ENCODE data around the gene ITGB1.

The ITGB1 gene

DNA sequence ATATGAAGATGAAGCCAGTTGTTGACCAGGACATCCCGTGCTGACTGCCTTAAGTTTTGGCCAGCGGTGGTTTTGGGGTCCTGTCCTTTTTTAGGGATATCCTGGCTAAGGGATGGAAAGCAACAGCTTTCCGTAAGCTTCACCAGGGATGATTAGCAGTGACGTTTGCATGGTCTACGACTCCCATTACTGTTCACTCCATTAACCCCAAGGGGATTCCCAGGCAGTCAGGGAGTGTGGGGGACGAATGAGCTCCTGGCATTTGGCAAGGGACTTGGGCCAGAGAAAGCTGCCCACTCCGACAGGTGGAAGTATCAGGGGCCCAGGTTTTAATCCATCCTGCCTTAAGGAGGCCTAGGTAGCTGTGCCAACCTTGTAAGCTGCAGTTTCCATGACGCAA is 66.8 kb downstream of the ITGB1 start:
- Histone ChIP-seq H3K27me3 (ENCODE audit: control insufficient read depth, insufficient read depth, low read length) (no peaks in the 10 kb centered on the region), H3K9ac (ENCODE audit: low read depth, low read length) (no peak overlapping the region), H3K4me1 (ENCODE audit: control insufficient read depth, insufficient read depth, low read length) (peaks cover 3% of the 10 kb centered on the region), H3K4me3 (ENCODE audit: low read depth, low read length) (no peak overlapping the region), H3K36me3 (ENCODE audit: control insufficient read depth, insufficient read depth, low read length) (no peaks in the 10 kb centered on the region), H3K9me3 (ENCODE audit: control insufficient read depth, insufficient read depth, low read length) (no peaks in the 10 kb centered on the region)

DNA sequence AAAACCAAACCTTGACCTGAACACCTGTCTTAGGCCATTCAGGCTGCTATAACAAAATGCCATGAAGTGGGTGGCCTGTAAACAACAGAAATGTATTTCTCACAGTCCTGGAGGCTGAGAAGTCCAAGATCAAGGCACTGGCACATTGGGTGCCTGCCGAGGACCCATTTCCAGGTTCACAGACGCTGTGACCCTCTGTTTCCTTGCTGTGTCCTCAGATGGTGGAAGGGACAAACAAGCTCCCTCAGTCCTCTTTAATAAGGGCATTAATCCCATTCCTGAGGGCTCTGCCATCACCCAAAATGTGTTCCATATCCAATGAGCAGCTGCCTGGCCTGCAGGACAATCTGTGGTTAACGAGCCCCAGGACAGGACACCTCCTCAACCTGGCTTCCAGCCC is 67.6 kb downstream of the ITGB1 start:
- Histone ChIP-seq H3K27me3 (ENCODE audit: control insufficient read depth, insufficient read depth, low read length) (no peaks in the 10 kb centered on the region), H3K9ac (ENCODE audit: low read depth, low read length) (no peak overlapping the region), H3K36me3 (ENCODE audit: control insufficient read depth, insufficient read depth, low read length) (no peaks in the 10 kb centered on the region), H3K4me1 (ENCODE audit: control insufficient read depth, insufficient read depth, low read length) (peaks cover 3% of the 10 kb centered on the region), H3K4me3 (ENCODE audit: low read depth, low read length) (no peak overlapping the region), H3K9me3 (ENCODE audit: control insufficient read depth, insufficient read depth, low read length) (no peaks in the 10 kb centered on the region)

DNA sequence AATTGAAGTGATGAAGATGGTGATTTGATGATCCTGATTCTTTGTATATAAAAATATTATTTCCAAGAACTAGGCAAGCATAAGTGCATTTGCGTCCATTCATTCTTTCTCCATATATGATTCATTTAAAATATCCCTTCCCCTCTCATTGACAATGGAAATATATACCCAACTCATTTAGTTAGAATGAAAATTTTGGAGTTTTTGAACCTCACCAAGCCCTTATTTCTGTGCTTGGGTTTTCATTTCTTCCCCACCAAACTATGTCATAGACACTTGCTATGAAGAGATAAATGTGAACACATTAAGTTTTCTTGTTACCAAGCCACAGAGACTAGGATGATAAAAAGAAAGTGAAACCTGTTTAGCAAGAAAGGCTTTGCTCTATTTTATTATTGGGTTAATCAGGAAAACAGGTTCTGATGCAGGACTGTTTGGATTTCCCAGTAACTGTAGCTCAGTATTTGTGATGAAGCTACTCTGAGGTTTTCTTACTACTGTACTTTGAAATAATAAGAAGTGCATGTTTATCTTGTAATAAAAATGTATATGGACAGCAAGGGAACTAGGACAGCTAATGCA is 68.3 kb downstream of the ITGB1 start:
- H3K9ac ChIP-seq (ENCODE audit: low read depth, low read length) = no peak overlapping the region
- no peak overlapping the region for H3K4me3 ChIP-seq (ENCODE audit: low read depth, low read length)
- H3K36me3 ChIP-seq (ENCODE audit: control insufficient read depth, insufficient read depth, low read length) = no peaks in the 10 kb centered on the region
- peaks cover 3% of the 10 kb centered on the region for H3K4me1 ChIP-seq (ENCODE audit: control insufficient read depth, insufficient read depth, low read length)
- H3K9me3 ChIP-seq (ENCODE audit: control insufficient read depth, insufficient read depth, low read length) = no peaks in the 10 kb centered on the region
- no peaks in the 10 kb centered on the region for H3K27me3 ChIP-seq (ENCODE audit: control insufficient read depth, insufficient read depth, low read length)

DNA sequence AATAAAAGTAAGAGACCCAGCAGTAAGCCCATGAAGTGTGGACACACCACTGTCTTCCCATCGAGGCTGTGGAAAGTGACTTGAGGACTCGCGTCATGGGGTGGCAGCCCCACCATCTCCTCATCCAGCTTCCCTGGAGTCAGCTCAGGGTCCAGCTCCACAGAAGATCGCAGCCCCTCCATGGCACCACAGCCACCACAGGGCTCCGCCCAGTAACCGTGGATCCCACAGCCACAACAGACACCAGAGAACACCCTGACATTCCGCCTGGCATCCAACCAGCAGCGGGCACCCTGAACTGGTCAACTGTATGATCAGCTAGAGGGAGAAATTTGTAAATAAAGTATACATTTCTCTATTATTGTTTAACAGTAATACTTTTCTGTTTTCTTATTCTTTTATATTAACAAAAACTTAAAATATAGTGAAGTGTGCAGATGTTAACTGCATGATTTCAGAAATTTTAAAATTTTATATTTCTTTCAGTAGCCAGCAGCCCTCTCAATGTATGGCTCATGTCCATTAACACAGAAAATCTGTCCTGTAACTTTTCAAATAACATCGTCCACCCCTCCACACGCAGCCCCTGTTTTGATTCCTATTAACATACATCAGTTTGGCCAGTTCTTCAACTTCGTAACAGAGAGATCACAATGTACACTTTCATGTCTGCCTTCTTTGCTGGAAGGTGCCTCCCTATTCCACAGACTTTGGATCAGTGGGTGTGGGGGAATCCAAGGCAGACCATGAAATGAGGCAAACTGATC is 69.7 kb downstream of the ITGB1 start:
- Histone ChIP-seq H3K36me3 (ENCODE audit: control insufficient read depth, insufficient read depth, low read length) (no peaks in the 10 kb centered on the region), H3K4me1 (ENCODE audit: control insufficient read depth, insufficient read depth, low read length) (peaks cover 3% of the 10 kb centered on the region), H3K9ac (ENCODE audit: low read depth, low read length) (no peak overlapping the region), H3K27me3 (ENCODE audit: control insufficient read depth, insufficient read depth, low read length) (no peaks in the 10 kb centered on the region), H3K4me3 (ENCODE audit: low read depth, low read length) (no peak overlapping the region), H3K9me3 (ENCODE audit: control insufficient read depth, insufficient read depth, low read length) (no peaks in the 10 kb centered on the region)

DNA sequence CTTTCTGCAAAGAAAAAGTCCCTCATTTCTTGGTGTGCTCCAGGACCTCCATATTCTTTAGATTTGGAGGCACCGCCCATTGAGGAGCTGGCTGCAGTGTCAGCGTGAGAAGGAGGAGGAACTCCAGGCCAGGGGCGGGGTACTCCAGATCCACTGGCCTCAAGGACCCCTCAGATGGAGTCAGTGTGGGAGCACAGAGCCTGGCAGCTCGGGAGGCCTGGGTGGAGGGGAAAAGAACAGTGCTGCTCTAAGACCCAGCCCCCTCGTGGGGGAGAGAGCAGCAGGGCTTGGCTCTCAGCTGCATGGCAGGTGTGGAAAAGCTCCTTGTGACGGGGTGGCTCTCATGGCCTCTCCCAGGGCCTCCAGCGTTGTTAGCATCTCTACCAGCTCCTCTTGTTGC is 70.5 kb downstream of the ITGB1 start:
- H3K27me3 ChIP-seq (ENCODE audit: control insufficient read depth, insufficient read depth, low read length) = no peaks in the 10 kb centered on the region
- peaks cover 3% of the 10 kb centered on the region for H3K4me1 ChIP-seq (ENCODE audit: control insufficient read depth, insufficient read depth, low read length)
- no peak overlapping the region for H3K4me3 ChIP-seq (ENCODE audit: low read depth, low read length)
- no peak overlapping the region for H3K9ac ChIP-seq (ENCODE audit: low read depth, low read length)
- no peaks in the 10 kb centered on the region for H3K36me3 ChIP-seq (ENCODE audit: control insufficient read depth, insufficient read depth, low read length)
- no peaks in the 10 kb centered on the region for H3K9me3 ChIP-seq (ENCODE audit: control insufficient read depth, insufficient read depth, low read length)

DNA sequence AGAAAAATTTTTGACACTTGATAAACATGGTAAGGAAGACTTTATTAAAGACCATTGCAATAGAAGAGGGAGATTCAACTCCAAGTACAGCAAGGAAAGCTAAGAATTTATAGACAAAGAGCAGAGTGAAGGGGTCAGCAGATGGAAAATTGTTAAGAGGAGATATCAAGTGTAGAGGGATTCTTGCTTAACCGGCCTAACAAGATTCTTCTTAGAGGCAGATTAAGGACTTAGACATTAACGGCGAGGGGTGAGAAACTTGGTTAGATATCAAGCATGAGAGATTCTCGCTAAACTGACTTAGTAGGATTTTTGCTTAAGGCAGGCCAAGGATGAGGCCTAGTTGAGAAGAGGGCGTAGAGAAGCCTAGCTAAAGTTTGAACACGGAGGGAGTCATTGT is 76.0 kb downstream of the ITGB1 start:
- H3K4me3 ChIP-seq (ENCODE audit: low read depth, low read length) = no peak overlapping the region
- H3K36me3 ChIP-seq (ENCODE audit: control insufficient read depth, insufficient read depth, low read length) = no peaks in the 10 kb centered on the region
- H3K9me3 ChIP-seq (ENCODE audit: control insufficient read depth, insufficient read depth, low read length) = no peaks in the 10 kb centered on the region
- no peak overlapping the region for H3K9ac ChIP-seq (ENCODE audit: low read depth, low read length)
- H3K4me1 ChIP-seq (ENCODE audit: control insufficient read depth, insufficient read depth, low read length) = no peaks in the 10 kb centered on the region
- no peaks in the 10 kb centered on the region for H3K27me3 ChIP-seq (ENCODE audit: control insufficient read depth, insufficient read depth, low read length)

DNA sequence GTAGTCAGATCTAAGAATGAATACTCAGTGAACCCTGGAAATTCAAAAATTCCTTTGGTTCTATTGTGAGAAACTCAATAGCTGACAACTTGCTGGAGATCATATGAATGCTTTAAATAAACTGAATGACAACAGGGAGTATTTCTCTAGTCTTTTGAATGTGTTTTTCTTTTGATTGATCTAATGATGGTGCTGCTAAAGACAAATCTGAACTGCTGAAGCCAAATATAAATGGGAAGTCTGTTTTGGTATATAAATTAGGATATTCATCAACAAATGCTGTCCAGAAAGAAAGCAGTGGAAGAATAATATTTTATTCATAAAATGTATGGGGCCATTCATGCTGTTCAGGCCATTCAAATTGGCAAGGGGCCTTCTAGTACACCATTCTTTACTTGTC is 79.4 kb downstream of the ITGB1 start:
- Histone ChIP-seq H3K9ac (ENCODE audit: low read depth, low read length) (no peak overlapping the region), H3K4me3 (ENCODE audit: low read depth, low read length) (no peak overlapping the region), H3K4me1 (ENCODE audit: control insufficient read depth, insufficient read depth, low read length) (no peaks in the 10 kb centered on the region), H3K27me3 (ENCODE audit: control insufficient read depth, insufficient read depth, low read length) (no peaks in the 10 kb centered on the region), H3K9me3 (ENCODE audit: control insufficient read depth, insufficient read depth, low read length) (no peaks in the 10 kb centered on the region), H3K36me3 (ENCODE audit: control insufficient read depth, insufficient read depth, low read length) (no peaks in the 10 kb centered on the region)

DNA sequence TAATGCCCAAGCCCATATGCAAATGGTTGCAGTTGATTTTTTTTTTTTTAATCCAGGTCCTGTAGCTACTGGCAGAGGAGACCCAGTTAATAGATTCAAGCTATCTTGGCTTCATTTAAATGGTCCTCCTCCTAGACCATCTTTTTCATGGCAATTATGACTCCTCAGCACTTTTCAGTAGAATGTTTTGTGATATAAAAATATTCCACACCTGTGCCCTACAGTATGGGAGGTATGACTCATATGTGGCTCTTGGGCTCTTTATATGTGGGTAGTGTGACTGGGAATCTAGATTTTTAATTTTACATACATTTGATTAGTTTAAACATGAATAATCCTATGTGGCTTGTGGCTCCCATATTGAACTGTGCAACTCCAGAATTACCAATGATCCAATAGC is 80.1 kb downstream of the ITGB1 start:
- H3K27me3 ChIP-seq (ENCODE audit: control insufficient read depth, insufficient read depth, low read length) = no peaks in the 10 kb centered on the region
- no peaks in the 10 kb centered on the region for H3K4me1 ChIP-seq (ENCODE audit: control insufficient read depth, insufficient read depth, low read length)
- H3K9me3 ChIP-seq (ENCODE audit: control insufficient read depth, insufficient read depth, low read length) = no peaks in the 10 kb centered on the region
- no peak overlapping the region for H3K4me3 ChIP-seq (ENCODE audit: low read depth, low read length)
- no peak overlapping the region for H3K9ac ChIP-seq (ENCODE audit: low read depth, low read length)
- H3K36me3 ChIP-seq (ENCODE audit: control insufficient read depth, insufficient read depth, low read length) = no peaks in the 10 kb centered on the region

DNA sequence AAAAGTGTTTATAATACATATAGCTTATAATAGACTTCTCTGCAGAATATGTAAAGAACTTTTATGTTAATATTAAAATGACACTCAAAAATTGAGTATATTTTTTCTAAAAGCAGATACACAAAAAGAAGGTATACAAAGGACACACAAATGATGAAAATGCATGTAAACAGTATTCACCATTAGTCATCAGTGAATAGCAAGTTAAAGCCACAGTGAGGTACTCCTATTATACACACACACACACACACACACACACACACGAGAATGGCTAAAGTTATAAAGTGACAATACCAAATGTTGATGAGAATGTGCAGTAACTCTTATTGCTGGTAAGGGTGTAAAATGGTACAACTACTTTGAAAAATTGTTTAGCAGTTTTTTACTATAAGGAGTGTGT is 92.9 kb downstream of the ITGB1 start:
- Histone ChIP-seq H3K9me3 (ENCODE audit: control insufficient read depth, insufficient read depth, low read length) (no peaks in the 10 kb centered on the region), H3K36me3 (ENCODE audit: control insufficient read depth, insufficient read depth, low read length) (no peaks in the 10 kb centered on the region), H3K4me3 (ENCODE audit: low read depth, low read length) (no peak overlapping the region), H3K4me1 (ENCODE audit: control insufficient read depth, insufficient read depth, low read length) (no peaks in the 10 kb centered on the region), H3K27me3 (ENCODE audit: control insufficient read depth, insufficient read depth, low read length) (no peaks in the 10 kb centered on the region), H3K9ac (ENCODE audit: low read depth, low read length) (no peak overlapping the region)

DNA sequence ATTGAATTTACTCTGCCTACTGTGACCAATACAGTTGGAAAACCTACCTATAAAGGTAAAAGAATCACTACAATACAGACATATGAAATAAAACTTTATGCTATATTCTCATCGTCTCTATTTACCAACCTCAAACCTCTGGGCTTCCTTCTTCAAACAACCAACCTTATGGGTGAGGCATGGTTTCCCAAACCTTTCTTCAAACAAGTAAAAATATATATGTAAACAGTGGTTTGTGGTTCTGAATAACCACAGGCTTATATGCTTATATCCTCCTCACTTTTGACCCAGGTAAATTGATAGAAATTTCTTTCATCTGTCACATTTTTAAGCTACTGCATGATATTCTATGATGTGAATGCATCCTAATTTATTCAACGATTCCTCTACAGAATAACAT is 103.6 kb downstream of the ITGB1 start:
- Histone ChIP-seq H3K27me3 (ENCODE audit: control insufficient read depth, insufficient read depth, low read length) (no peaks in the 10 kb centered on the region), H3K36me3 (ENCODE audit: control insufficient read depth, insufficient read depth, low read length) (no peaks in the 10 kb centered on the region), H3K9ac (ENCODE audit: low read depth, low read length) (no peak overlapping the region), H3K4me3 (ENCODE audit: low read depth, low read length) (no peak overlapping the region), H3K9me3 (ENCODE audit: control insufficient read depth, insufficient read depth, low read length) (no peaks in the 10 kb centered on the region), H3K4me1 (ENCODE audit: control insufficient read depth, insufficient read depth, low read length) (no peaks in the 10 kb centered on the region)

DNA sequence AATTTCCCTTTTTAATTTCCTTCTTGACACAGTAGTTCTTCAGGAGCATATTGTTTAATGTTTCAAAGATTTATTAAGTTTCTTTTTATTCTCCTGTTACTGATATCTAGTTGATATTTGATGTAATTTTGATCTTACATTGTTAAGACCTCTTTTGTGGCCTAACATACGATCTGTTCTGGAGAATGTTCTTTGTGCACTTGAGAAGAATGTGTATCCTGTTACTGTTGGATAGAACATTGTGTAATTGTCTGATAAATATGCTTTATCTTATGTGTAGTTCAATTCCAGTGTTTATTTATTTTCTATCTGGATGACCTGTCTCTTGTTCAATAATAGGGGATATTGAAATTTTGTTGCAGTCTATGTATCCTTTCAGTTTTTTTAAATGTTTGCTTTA is 106.7 kb downstream of the ITGB1 start:
- H3K4me3 ChIP-seq (ENCODE audit: low read depth, low read length) = no peak overlapping the region
- H3K9ac ChIP-seq (ENCODE audit: low read depth, low read length) = no peak overlapping the region

More for the DNA sequence above, 106.7 kb downstream of the ITGB1 start:
- Histone ChIP-seq H3K36me3 (ENCODE audit: control insufficient read depth, insufficient read depth, low read length) (no peaks in the 10 kb centered on the region), H3K4me1 (ENCODE audit: control insufficient read depth, insufficient read depth, low read length) (no peaks in the 10 kb centered on the region), H3K9me3 (ENCODE audit: control insufficient read depth, insufficient read depth, low read length) (no peaks in the 10 kb centered on the region), H3K27me3 (ENCODE audit: control insufficient read depth, insufficient read depth, low read length) (no peaks in the 10 kb centered on the region)
